Prostate gland (tissue), 2 donors: ENCODE data around the gene ANO6.

Source experiments
- POLR2A ChIP-seq: fragments of 450-650 bp; IDR thresholded peaks from one replicate; pipeline ENCODE4 v1.6.1; 2016; ENCODE audit warnings: antibody characterized with exemption, mild to moderate bottlenecking
- TF ChIP-seq, protein P1 (sequence below), 4 experiments: fragments of 200-600 bp in 2 of 4; fragments of 450-650 bp in 2 of 4; sonication (generic) in 2 of 4; IDR thresholded peaks; 1 replicate in 3 of 4; 2 replicates in 1 of 4; pipeline ENCODE4 v1.5.1; 2016 to 2019; ENCODE audit warnings: antibody characterized with exemption in 4 of 4, mild to moderate bottlenecking in 2 of 4, moderate library complexity in 2 of 4

GRCh38 chr12:45269412-45269751 is 53.5 kb downstream of the ANO6 start:
- TF ChIP-seq, protein P1, sequence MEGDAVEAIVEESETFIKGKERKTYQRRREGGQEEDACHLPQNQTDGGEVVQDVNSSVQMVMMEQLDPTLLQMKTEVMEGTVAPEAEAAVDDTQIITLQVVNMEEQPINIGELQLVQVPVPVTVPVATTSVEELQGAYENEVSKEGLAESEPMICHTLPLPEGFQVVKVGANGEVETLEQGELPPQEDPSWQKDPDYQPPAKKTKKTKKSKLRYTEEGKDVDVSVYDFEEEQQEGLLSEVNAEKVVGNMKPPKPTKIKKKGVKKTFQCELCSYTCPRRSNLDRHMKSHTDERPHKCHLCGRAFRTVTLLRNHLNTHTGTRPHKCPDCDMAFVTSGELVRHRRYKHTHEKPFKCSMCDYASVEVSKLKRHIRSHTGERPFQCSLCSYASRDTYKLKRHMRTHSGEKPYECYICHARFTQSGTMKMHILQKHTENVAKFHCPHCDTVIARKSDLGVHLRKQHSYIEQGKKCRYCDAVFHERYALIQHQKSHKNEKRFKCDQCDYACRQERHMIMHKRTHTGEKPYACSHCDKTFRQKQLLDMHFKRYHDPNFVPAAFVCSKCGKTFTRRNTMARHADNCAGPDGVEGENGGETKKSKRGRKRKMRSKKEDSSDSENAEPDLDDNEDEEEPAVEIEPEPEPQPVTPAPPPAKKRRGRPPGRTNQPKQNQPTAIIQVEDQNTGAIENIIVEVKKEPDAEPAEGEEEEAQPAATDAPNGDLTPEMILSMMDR (IDR thresholded peaks at IDR 0.05): no peak
- TF ChIP-seq POLR2A: no peak
